HG03342 (cell line): ENCODE measurements around the gene CACNG7.
A peak's percentile ranks its signal among the peaks of the same experiment; 100 is the strongest.

Source experiments
- ATAC-seq: cut with Tn5 transposase; IDR thresholded peaks from one replicate; pipeline ENCODE4 v1.9.1; 2021; ENCODE audit warnings: mild to moderate bottlenecking, moderate library complexity; ENCODE audit not compliant: unreplicated experiment

The CACNG7 gene

DNA sequence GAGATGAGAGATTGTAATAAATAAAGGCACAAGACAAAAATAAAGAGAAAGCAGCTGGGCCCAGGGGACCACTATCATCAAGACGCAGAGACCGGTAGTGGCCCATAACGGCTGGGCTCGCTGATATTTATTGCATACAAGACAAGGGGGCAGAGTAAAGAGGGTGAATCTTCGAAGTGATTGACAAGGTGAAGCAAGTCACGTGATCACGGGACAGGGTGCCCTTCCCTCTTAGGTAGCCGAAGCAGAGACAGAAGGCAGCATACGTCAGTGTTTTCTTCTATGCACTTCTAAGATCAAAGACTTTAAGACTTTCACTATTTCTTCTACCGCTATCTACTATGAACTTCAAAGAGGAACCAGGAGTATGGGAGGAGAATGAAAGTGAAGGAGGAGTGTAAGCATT is 31.7 kb upstream of the CACNG7 start:
- ATAC-seq = no peak

DNA sequence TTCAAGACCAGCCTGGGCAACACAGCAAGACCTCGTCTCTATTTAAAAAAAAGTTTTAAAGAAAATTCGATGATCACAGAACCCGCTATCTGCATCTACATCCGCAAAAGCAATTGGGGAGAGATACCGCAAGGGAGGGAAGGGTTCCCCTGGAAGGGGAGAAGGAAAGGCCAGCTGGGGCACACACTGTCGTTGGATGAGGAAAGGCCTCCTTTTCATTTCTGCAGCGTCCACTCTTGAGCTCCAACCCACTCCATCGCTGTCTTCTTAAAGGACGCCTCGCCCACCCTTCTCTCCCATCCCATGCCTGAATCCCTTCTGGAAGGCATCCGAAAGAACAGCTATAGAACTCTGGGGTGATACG is 30.3 kb upstream of the CACNG7 start:
- ATAC-seq = no peak

DNA sequence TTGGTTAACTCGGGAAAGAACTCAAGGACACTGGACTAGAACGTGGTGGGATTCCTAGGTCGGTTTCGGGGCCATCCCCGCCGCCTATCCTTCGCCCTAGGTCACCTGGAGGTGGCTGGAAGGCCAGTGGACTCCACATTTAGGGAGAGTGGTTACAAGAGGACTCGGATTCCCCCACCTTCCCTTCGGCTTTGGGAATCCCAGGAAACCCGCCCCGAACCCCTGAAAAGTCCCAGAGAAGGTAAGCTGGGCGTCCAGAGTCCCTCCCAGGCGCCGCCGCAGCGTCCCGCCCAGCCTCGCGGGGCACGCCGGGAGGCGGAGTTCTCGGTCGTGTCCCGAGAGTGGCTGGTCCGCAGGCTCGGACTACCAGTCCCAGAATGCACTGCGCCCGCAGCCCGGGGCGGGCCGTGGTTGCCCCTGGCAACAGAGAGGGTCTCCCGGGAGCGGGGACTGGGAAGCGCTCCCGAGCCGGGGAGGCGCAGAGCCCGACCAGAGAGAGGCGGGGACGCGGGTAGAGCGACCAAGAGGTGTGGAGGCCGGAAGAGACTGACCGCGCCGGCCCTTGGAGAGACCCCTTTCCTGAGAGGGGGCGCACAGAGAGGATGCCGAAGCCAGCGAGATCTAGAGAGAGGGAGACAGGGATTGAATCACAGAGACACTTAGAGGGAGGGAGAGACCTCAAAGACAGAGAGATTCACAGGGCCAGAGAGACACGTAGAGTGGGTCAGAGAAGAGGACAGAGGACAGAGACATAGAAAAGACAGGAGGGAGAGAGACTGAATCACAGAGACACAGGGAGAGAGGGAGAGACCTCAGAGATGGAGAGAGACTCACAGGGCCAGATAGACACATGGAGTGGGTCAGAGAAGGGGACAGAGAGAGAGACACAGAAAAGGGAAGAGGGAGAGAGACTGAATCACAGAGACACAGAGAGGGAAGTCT is 29.7 kb upstream of the CACNG7 start:
- ATAC-seq = peak; percentile 81

DNA sequence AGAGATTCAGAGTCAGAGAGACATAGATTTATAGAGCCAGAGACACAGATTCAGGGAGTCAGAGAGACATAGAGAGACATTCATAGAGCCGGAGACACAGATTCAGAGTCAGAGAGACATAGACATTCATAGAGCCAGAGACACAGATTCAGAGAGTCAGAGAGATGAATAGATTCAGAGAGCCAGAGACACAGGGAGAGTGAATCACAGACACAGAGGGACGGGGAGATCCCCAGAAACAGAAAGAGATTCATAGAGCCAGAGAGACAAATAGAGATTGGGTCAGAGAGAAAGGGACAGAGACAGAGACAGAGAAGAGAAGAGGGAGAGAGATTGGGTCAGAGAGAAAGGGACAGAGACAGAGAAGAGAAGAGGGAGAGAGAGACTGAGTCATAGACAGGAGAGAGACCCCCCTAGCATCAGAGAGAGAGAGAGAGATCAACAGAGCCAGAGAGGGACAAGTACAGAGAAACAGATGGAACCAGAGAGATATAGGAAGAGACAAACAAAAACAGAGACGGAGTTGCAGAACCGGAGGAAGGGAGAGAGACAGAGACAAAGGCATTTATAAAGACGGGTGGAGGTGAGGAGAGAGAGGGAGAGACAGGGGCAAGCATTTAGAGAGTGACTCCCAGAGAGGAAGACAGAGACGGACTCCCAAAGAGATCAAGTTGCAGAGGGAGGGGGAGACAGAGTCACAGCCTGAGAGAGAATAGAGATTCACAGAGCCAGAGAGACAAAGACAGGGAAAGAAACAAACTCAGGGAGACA is 28.2 kb upstream of the CACNG7 start:
- ATAC-seq = no peak

DNA sequence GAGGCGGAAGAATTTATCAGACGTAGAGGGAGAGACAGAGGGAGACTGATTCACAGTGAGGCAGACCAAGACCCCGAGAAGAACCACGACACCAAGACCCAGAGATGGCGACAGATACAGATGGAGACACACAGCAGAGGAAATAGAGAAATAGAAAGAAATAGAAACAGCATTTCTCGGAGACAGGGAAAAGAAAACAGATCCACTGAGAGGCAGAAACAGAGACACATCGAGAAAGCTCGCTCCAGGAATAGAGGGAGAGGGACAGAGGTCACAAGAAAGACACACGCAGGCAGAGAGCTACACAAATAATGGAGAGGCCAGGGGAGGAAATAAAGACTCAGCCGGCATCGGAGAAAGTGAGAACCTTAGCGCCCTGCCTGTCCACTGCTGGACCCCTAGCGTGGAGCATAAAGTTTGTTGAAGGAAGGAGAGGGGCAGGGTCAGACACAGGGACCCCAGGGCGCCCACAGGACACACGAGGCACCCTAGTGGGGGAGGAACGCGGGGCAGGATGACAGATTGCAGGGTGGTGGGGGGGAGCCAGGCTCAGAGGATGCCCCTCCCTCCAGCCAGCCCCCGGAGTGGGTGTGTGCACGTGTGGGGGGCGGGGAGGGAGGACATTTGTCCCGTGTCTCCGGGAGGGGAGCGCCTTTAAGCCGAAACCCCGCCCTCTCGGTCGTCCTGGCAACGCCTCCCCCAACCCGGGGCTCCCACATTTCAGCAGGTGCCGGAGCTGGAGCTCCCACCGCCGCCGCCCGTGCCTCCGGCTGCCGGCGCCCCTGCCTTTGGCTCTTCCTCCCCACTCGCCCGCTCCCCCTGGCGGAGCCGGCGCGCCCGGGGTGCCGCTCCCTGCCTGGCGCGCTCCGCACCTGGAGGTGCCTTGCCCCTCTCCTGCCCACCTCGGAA is 27.3 kb upstream of the CACNG7 start, which contains the start of gene PRKCG:
Gene PRKCG, plus strand, starts transcription at position 716 of the 909 bp plus-strand sequence. CDS start 298 bp downstream, outside the sequence.
- ATAC-seq = no peak

DNA sequence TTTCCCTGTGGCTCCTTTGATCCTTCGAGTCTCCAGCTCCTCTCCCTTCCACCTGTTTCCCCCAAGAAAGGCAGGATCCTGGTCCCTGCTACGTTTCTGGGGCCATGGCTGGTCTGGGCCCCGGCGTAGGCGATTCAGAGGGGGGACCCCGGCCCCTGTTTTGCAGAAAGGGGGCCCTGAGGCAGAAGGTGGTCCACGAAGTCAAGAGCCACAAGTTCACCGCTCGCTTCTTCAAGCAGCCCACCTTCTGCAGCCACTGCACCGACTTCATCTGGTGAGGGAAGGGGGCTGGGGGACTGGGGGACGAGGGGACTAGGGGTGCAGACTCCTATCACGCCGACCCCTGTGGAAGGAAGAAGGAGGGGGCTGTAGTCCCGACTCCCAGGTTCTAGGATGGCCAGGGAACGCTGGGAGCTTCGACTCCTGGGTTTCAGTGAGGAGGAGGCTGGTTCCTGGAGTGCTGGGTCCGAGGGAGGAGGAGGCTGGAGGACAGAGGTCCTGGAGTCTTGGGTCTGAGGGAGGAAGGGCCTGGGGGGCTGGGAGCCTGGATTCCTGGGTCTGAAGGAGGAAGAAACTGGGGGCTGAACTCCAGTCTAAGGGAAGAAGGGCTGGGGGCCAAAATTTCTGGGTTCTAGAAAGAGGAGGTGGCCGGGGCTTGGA is 26.6 kb upstream of the CACNG7 start:
- no peak for ATAC-seq

DNA sequence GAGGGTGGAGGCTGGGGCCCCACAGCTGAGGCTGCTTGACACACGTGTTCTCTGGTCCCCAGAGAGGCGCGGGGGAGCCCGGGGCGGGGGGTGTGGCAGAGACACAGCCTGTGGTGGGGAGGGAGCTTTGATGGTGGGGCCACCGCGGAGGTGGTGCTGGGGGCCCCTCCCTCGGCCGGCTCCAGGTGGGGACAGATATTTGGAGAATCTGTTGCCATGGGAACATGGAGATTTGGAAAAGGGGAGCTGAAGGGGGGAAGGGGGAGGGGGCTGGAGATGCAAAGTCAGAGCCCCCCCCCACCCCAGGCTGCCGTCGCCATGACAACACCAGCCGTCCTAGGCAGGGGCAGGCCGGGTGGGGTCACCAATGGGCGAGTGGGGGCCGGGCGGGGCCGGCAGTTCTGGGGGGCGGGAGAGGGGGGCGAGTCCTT is 25.8 kb upstream of the CACNG7 start:
- ATAC-seq = no peak

DNA sequence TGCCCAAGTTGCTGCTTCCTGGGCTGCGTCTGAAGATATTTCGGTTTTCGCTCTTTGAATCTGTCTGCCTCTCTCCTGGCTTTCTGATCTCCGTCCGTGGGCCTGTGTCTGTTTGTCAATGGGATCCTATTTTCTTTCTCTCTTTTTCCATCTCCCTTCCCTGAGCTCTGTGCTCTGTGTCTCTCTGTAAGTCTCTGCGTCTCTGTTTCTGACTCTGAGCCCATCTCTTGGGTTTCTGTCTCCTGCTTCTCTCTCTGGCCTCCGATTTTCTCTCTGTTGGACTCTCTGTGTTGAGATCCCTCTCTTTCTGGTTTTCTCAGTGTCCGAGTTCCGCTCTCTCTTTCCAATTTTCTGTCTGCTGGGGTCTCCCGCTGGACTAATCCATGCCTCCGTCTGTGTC is 25.3 kb upstream of the CACNG7 start:
- no peak for ATAC-seq

DNA sequence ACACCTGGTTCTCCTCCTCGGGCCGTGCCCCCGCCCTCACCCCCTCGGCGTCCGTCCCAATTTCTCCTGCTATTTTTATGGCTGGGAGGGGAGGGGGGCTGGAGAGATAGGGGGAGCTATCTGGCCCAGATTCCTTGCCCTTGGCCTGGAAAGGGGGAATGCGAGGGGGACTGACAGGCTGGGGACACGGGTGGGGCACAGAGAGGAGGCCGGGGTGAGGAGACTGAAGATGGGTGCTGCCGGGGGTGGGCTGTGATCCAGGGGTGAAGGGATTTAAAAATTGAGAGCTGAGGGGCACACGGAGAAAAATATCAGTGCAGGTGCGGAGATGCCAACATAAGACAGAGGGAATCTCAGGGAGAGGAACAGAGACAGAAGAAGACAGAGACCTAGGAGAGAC is 24.8 kb upstream of the CACNG7 start:
- no peak for ATAC-seq

DNA sequence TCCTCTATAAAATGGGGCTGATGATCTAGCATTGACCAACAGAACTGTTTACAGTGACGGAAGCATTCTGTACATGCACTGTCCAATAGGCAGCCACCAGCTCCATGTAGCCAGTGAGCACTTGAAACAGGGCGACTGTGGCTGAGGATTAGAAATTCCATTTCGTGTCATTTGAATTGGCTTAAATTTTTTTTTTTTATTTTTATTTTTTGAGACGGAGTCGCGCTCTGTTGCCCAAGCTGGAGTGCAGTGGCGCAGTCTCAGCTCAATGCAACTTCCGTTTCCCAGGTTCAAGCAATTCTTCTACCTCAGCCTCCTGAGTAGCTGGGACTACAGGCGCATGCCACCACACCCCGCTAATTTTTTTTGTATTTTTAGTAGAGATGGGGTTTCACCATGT is 24.0 kb upstream of the CACNG7 start:
- ATAC-seq = no peak

DNA sequence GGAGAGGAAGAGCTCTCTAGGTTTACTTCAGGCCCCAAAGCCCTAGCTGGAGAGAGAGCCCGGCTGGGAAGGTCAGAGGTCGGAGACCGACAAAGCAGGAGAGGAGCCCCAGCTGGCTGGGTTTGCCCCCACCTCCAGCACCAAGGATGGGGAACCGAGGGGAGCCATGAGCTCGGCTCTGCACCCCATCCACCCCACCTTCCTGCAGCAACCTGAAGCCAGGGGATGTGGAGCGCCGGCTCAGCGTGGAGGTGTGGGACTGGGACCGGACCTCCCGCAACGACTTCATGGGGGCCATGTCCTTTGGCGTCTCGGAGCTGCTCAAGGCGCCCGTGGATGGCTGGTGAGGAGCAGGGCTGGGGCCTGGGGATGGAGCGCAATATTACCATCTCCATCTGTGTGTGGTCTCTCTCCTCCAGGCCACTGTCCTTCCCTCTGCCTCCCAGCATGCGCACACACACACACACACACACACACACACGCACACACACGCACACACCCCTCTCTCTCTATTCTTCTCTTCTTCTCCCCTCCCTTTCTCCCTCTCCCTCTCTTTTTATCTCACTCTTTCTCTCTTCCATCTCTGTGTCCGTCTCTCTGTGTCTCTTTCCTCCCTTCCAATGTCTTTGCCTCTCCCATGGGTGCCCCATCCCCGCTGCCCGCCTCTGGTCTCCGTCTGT is 16.6 kb upstream of the CACNG7 start:
- ATAC-seq = no peak

DNA sequence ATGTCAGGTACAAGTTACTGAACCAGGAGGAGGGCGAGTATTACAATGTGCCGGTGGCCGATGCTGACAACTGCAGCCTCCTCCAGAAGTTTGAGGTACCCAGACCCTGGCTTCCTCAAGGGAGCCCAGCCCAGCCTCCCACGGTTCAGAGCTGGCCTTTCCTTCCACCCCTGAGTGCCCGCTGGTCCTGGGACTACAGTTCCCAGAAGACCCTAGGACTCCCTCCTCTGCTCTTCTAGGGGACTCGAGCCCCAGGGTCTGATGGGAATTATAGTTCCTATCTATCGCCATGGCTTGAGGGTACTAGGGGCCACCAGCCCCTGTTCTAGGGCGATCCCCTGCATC is 16.1 kb upstream of the CACNG7 start:
- ATAC-seq = no peak

DNA sequence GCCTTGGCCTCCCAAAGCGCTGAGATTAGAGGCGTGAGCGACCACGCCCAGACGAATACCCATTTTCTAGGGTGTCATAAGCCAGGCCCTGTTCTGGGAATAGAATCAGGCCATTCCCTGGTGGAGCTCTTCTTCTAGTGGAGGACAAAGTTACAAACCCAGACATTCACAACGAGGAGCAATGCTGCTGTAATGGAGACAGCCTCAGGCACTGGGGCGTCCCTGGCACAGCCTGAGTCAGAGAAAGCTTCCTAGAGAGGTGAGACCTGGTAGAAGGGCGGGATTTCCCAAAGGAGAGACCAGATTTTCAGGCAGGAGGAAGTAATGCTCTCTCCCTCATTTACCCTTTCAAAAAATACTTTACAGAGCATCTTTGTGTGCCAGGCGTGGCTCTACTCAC is 14.4 kb upstream of the CACNG7 start:
- no peak for ATAC-seq

DNA sequence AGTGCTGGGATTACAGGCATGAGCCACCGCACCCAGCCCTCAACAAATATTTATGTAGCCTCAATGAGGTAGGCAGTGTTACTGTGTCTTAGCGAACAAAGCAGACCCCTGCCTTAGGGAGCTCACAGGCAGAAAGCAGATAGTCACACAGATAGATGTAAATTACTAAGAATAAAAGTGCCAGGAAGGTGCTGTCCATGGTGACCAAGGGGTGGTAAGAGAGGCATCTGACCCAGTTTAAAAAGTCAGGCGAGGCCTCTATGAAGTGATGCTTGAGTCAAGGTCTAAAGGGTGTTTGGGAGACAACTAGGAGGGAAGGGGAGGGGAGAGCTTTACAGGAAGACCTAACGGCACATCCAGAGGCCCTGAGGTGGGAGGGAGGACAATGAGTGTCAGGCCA is 12.4 kb upstream of the CACNG7 start:
- no peak for ATAC-seq

DNA sequence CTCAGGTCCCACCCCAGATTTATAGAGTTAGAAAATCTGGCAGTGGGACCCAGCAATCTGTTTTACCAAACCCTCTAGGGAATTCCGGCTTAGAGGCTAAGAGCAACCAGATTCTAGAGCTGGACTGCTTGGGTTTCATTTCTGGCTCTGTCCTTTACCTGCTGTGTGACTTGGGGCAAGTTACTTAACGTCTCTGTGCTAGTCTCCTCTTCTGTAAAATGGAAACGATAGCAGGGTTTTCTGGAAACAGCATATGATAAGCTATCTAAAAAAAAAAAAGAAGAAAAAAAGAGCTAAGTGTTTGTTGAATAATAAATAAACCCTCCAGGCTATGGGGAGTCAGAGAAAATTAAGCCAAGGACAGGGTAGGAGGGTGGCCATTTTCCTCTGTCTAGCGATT is 11.6 kb upstream of the CACNG7 start:
- no peak for ATAC-seq

DNA sequence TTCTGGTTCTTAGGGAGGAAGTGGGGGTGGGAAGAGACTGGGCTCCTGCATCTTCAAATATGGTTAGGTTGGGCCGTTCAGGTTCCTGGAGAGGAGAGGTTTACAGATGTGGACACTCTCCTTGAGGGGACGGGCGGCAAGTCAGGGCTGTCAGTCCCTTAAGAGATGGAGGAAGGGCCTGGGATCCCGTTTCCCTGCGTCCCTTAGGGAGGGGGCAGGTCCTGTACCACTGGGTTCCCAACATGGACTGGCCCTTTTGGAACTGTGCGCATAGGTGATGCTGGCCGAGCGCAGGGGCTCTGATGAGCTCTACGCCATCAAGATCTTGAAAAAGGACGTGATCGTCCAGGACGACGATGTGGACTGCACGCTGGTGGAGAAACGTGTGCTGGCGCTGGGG is 10.9 kb upstream of the CACNG7 start:
- ATAC-seq = no peak

DNA sequence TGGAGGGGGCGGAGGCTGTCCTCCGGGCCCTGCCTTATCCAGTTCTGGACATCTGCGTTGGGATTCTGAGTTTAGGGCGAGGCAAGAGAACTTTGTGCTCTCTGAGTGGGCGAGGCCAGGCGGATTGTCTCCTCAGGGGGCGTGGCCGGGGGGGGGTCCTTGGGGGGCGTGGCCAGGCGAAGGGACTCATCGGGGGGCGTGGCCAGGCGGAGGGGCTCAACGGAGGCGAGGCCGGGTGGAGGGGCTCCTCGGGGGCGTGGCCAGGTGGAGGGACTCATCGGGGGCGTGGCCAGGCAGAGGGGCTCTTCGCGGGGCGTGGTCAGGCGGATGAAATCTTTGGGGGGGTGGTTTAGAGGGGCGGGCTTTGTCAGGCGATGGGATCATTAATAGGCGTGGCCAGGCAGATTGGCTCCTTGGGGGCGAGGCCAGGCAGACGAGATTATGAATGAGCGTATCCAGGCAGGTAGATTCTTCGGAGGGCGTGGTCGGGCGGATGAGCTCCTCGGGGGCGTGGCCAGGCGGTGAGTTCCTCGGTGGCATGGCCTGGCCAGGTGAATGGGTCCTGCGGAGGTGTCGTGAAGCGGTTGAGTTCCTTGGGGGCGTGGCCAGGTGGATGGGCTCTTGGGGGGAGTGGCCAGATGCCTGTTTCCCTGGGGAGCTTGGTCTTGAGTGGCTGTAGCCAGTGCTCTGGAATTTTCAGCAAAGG is 10.3 kb upstream of the CACNG7 start:
- no peak for ATAC-seq

DNA sequence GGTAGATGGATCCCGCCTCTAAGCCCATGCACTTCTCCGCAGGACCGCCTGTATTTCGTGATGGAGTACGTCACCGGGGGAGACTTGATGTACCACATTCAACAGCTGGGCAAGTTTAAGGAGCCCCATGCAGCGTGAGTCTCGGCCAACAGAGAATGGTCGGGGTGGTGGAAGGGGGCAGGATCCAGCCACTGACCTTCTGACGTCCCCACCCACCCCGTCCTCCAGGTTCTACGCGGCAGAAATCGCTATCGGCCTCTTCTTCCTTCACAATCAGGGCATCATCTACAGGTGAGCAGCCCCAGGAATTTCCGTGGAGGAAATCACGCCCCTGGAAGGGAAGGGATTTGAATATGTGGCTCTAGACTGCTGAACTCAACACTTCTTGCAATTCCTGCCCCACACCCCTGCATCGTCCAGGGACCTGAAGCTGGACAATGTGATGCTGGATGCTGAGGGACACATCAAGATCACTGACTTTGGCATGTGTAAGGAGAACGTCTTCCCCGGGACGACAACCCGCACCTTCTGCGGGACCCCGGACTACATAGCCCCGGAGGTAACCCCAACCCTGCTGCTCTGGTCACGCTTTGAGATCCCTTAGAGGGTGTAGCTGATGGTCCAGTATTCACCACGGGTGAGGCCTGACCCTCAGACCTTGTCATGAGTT is 8.8 kb upstream of the CACNG7 start:
- no peak for ATAC-seq
